DOHH2 (cell line): ENCODE data around the gene DRAXIN.

ENCODE experiments used
- H3F3A ChIP-seq: fragments of 200-600 bp; sonication (generic), shearing (Covaris generic); 2 replicates; pipeline ENCODE4 v1.6.0; 2016; ENCODE audit warnings: antibody characterized with exemption, mild to moderate bottlenecking; ENCODE audit not compliant: control insufficient read depth, insufficient read depth
- H3K27ac ChIP-seq: fragments of 200-600 bp; sonication (generic); 2 replicates; pipeline ENCODE4 v1.5.1; 2014; ENCODE audit warnings: low read depth, mild to moderate bottlenecking, low read length, moderate library complexity
- H3K27me3 ChIP-seq: fragments of 200-600 bp; sonication (generic); 2 replicates; pipeline ENCODE4 v1.6.1; 2014; ENCODE audit warnings: mild to moderate bottlenecking, low read length, mixed read lengths; ENCODE audit not compliant: control insufficient read depth
- H3K36me3 ChIP-seq: fragments of 200-600 bp; sonication (generic); 2 replicates; pipeline ENCODE4 v1.6.1; 2014; ENCODE audit warnings: mild to moderate bottlenecking, low read length, moderate library complexity, mixed read lengths; ENCODE audit not compliant: control insufficient read depth
- H3K4me1 ChIP-seq: fragments of 200-600 bp; sonication (generic); 2 replicates; pipeline ENCODE4 v1.6.1; 2014; ENCODE audit warnings: mild to moderate bottlenecking, low read length, mixed read lengths; ENCODE audit not compliant: control insufficient read depth
- H3K4me2 ChIP-seq: fragments of 200-600 bp; sonication (generic); 2 replicates; pipeline ENCODE4 v1.6.0; 2014; ENCODE audit warnings: mild to moderate bottlenecking, low read length, moderate library complexity
- H3K4me3 ChIP-seq: fragments of 200-600 bp; sonication (generic); 2 replicates; pipeline ENCODE4 v1.5.1; 2014; ENCODE audit warnings: mild to moderate bottlenecking, low read length, mixed read lengths
- H3K79me2 ChIP-seq: fragments of 200-600 bp; sonication (generic); 2 replicates; pipeline ENCODE4 v1.6.1; 2014; ENCODE audit warnings: mild to moderate bottlenecking, low read length, mixed read lengths; ENCODE audit not compliant: control insufficient read depth
- H3K9me2 ChIP-seq: fragments of 200-600 bp; sonication (generic); replicated peaks from 2 replicates; pipeline ENCODE4 v1.6.1; 2014; ENCODE audit warnings: mild to moderate bottlenecking, low read length, mixed read lengths; ENCODE audit not compliant: control insufficient read depth
- H3K9me3 ChIP-seq: fragments of 200-600 bp; sonication (generic); 2 replicates; pipeline ENCODE4 v1.6.1; 2014; ENCODE audit warnings: antibody characterized with exemption, low read length, mixed read lengths; ENCODE audit not compliant: control insufficient read depth, insufficient read depth
- H4K20me1 ChIP-seq: fragments of 200-600 bp; sonication (generic); 2 replicates; pipeline ENCODE4 v1.6.0; 2014; ENCODE audit warnings: low read depth, mild to moderate bottlenecking, antibody characterized with exemption, low read length, moderate library complexity; ENCODE audit not compliant: control insufficient read depth, insufficient read depth
- EZH2phosphoT487 ChIP-seq: fragments of 200-600 bp; sonication (generic); IDR thresholded peaks from 2 replicates; pipeline ENCODE4 v1.6.1; 2017; ENCODE audit warnings: borderline replicate concordance, mild to moderate bottlenecking, antibody characterized with exemption, low read length, moderate library complexity, mixed read lengths
- TF ChIP-seq, protein P1 (sequence below): fragments of 200-600 bp; sonication (generic); IDR thresholded peaks from one replicate; pipeline ENCODE4 v1.5.1; 2014; ENCODE audit warnings: antibody characterized with exemption, mild to moderate bottlenecking, low read depth, low read length; ENCODE audit not compliant: poor library complexity, severe bottlenecking

The DRAXIN gene

DNA sequence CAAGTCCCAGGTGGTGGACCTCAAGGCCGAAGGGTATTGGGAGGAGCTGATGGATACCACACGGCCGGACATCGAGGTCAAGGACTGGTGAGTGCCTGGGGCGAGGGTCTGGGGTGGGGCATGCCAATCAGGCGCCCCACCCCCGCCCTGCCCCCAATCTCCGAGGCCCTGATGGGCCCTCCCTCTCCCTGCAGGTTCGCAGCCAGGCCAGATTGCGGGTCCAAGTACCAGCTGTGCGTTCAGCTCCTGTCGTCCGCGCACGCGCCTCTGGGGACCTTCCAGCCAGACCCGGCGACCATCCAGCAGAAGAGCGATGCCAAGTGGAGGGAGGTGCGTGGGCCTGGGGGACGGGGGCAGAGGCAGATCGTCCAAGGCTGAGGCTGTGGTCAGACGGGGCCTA is 33.0 kb upstream of the DRAXIN start:
- Histone ChIP-seq H4K20me1 (no peaks in the 10 kb centered on the region), H3K36me3 (no peaks in the 10 kb centered on the region; the same call in 1 of the 2 replicates)
- no peak for TF ChIP-seq EZH2phosphoT487
- TF ChIP-seq, protein P1, sequence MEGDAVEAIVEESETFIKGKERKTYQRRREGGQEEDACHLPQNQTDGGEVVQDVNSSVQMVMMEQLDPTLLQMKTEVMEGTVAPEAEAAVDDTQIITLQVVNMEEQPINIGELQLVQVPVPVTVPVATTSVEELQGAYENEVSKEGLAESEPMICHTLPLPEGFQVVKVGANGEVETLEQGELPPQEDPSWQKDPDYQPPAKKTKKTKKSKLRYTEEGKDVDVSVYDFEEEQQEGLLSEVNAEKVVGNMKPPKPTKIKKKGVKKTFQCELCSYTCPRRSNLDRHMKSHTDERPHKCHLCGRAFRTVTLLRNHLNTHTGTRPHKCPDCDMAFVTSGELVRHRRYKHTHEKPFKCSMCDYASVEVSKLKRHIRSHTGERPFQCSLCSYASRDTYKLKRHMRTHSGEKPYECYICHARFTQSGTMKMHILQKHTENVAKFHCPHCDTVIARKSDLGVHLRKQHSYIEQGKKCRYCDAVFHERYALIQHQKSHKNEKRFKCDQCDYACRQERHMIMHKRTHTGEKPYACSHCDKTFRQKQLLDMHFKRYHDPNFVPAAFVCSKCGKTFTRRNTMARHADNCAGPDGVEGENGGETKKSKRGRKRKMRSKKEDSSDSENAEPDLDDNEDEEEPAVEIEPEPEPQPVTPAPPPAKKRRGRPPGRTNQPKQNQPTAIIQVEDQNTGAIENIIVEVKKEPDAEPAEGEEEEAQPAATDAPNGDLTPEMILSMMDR: no peak

DNA sequence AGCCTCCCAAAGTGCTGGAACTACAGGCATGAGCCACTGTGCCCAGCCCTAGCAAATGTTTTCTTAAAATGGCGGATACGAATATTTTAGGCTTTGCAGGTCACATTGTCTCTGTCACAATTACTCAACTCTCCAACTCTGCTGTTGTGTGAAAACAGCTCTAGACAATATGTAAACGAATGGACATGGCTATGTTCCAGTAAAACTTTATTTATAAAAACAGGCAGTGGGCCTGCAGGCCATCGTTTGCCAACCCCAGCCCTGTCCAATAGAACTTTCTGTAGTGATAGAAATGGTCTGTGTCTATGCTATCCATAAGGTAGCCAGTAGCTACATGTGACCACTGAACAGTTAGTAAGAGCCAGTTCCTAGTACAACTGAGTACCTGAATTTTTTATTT is 31.8 kb upstream of the DRAXIN start:
- H3K36me3 ChIP-seq: no peaks in the 10 kb centered on the region; the same call in 1 of the 2 replicates
- H3K4me2 ChIP-seq: no peak overlapping the region
- H3K9me2 ChIP-seq: no peaks in the 10 kb centered on the region
- no peaks in the 10 kb centered on the region for H4K20me1 ChIP-seq
- TF ChIP-seq, protein P1: no peak
- TF ChIP-seq EZH2phosphoT487: no peak
- peaks cover 14% of the 10 kb centered on the region for H3K4me1 ChIP-seq
- peaks cover 4% of the 10 kb centered on the region for H3K27me3 ChIP-seq
- no peak overlapping the region for H3K4me3 ChIP-seq
- no peak overlapping the region for H3K27ac ChIP-seq
- no peaks in the 10 kb centered on the region for H3K9me3 ChIP-seq
- peaks cover 4% of the 10 kb centered on the region; the same call in 1 of the 2 replicates for H3F3A ChIP-seq
- no peaks in the 10 kb centered on the region for H3K79me2 ChIP-seq

More for the DNA sequence above, 33.0 kb upstream of the DRAXIN start:
- Histone ChIP-seq H3F3A (peaks cover 4% of the 10 kb centered on the region; the same call in 1 of the 2 replicates), H3K9me3 (no peaks in the 10 kb centered on the region), H3K4me3 (no peak overlapping the region), H3K27me3 (peaks cover 7% of the 10 kb centered on the region), H3K79me2 (no peaks in the 10 kb centered on the region), H3K9me2 (no peaks in the 10 kb centered on the region), H3K4me1 (peaks cover 13% of the 10 kb centered on the region), H3K27ac (no peak overlapping the region), H3K4me2 (no peak overlapping the region)

DNA sequence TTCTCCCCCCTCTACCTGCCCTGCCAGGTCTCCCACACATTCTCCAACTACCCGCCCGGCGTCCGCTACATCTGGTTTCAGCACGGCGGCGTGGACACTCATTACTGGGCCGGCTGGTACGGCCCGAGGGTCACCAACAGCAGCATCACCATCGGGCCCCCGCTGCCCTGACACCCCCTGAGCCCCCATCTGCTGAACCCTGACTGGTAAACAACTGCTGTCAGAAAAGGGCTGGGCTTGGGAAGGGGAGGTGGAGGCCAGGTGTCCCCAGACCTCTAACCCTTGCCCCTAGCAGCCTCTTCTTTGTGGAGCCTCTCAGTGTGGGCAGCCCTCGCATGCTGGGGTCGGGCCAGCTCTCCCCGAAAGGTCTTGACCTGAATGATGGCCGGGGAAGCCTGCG is 30.4 kb upstream of the DRAXIN start:
- H3K79me2 ChIP-seq: no peaks in the 10 kb centered on the region
- no peak for TF ChIP-seq EZH2phosphoT487
- TF ChIP-seq, protein P1: no peak

More for the DNA sequence above, 30.4 kb upstream of the DRAXIN start:
- Histone ChIP-seq H3K4me3 (no peak overlapping the region), H3K27me3 (peaks cover 4% of the 10 kb centered on the region), H3K9me2 (no peaks in the 10 kb centered on the region), H4K20me1 (no peaks in the 10 kb centered on the region), H3K36me3 (no peaks in the 10 kb centered on the region; the same call in 1 of the 2 replicates), H3K9me3 (no peaks in the 10 kb centered on the region), H3K27ac (no peak overlapping the region), H3F3A (peaks cover 4% of the 10 kb centered on the region; the same call in 1 of the 2 replicates), H3K4me2 (no peak overlapping the region), H3K4me1 (peaks cover 8% of the 10 kb centered on the region)
